Natural killer cell (primary cell): Measurements from ENCODE around the gene SLIT1. TPM values are rescaled to one million over a fixed set of nuclear protein-coding genes. Genes with fewer than 3 reads are reported as not detected.

Experiments
- ATAC-seq, 3 donors: fragments of 150-1000 bp in 2 of 3; fragments of 200-7000 bp in 1 of 3; cut with Tn5 transposase; 1 replicate in 1 of 3; 2 replicates in 2 of 3; pipeline ENCODE4 v1.10.0; 2021; ENCODE audit warnings: mild to moderate bottlenecking in 2 of 3, moderate library complexity in 2 of 3
- DNase-seq, 2 donors: peaks; one replicate each; pipeline versions ENCODE4 v3.0.0 to v3.0.0-alpha.2; 2013 to 2021; ENCODE audit warnings: mixed read lengths in 1 of 2
- H3K27ac ChIP-seq: one replicate; pipeline ENCODE4 v1.5.1; 2013; ENCODE audit warnings: mild to moderate bottlenecking, low read length
- H3K27me3 ChIP-seq: one replicate; pipeline ENCODE4 v1.6.1; 2013; ENCODE audit warnings: low read length; ENCODE audit not compliant: control insufficient read depth, insufficient read depth
- H3K36me3 ChIP-seq: one replicate; pipeline ENCODE4 v1.6.1; 2013; ENCODE audit warnings: low read length; ENCODE audit not compliant: control insufficient read depth, insufficient read depth
- H3K4me1 ChIP-seq: one replicate; pipeline ENCODE4 v1.6.1; 2013; ENCODE audit warnings: low read length; ENCODE audit not compliant: control insufficient read depth, insufficient read depth
- H3K4me3 ChIP-seq: one replicate; pipeline ENCODE4 v1.5.1; 2013; ENCODE audit warnings: low read length
- H3K9me3 ChIP-seq: one replicate; pipeline ENCODE4 v1.6.1; 2013; ENCODE audit warnings: low read length; ENCODE audit not compliant: control insufficient read depth, insufficient read depth
- H3K27ac Mint-ChIP-seq, 2 donors: one replicate each; pipeline ENCODE4 v1.8.0; 2022; ENCODE audit warnings: mild to moderate bottlenecking in 2 of 2, mixed read lengths in 2 of 2, moderate library complexity in 1 of 2
- H3K27me3 Mint-ChIP-seq, 2 donors: one replicate each; pipeline ENCODE4 v1.8.0; 2022; ENCODE audit warnings: low read depth in 2 of 2, mixed read lengths in 2 of 2
- H3K36me3 Mint-ChIP-seq: one replicate; pipeline ENCODE4 v1.8.0; 2022; ENCODE audit warnings: mixed read lengths
- H3K4me1 Mint-ChIP-seq, 2 donors: one replicate each; pipeline ENCODE4 v1.8.0; 2022; ENCODE audit warnings: mixed read lengths in 2 of 2
- H3K4me3 Mint-ChIP-seq: one replicate; pipeline ENCODE4 v1.8.0; 2022; ENCODE audit warnings: mild to moderate bottlenecking, moderate library complexity, mixed read lengths
- H3K9me3 Mint-ChIP-seq, 2 donors: one replicate each; pipeline ENCODE4 v1.8.0; 2022; ENCODE audit warnings: mixed read lengths in 2 of 2
- CTCF ChIP-seq: fragments of 200-600 bp; IDR thresholded peaks from one replicate; pipeline ENCODE4 v1.8.0; 2022; ENCODE audit warnings: antibody characterized with exemption
- WGBS: methylation state at CpG from one replicate; pipeline ENCODE4 v1.1.7; 2013; ENCODE audit warnings: missing lambda C conversion rate; ENCODE audit not compliant: insufficient coverage; 5-methylcytosine and 5-hydroxymethylcytosine counted together
- intact Hi-C: fragments of 100-400 bp; cut with micrococcal nuclease; formaldehyde crosslinking; loops from one replicate; pipeline ENCODE4 v1.14.2; 2022
- total RNA-seq, 4 donors: library from RNA; stranded (reverse); fragments of 120-200 nt in 1 of 4; gene quantifications; one replicate each; pipeline versions ENCODE4 v1.2.3 to v1.2.4, GENCODE V29; 2013 to 2022

Gene SLIT1
- total RNA-seq, 3 donors from 2014 or later (not counting 1 experiment from before 2014, with no cell fraction given) = 0.28 to 1.5 (median 1.1) TPM

GRCh38 chr10:97211229-97211628 is 25.5 kb upstream of the SLIT1 start:
- H3K36me3 ChIP-seq = no peaks in the 10 kb centered on the region
- no peaks in the 10 kb centered on the region for H3K27me3 Mint-ChIP-seq
- WGBS = 93% methylated on average over 9 of the region's 9 CpGs
- H3K27me3 ChIP-seq = no peaks in the 10 kb centered on the region
- no peak overlapping the region for H3K27ac Mint-ChIP-seq
- no peak for TF ChIP-seq CTCF
- H3K27ac ChIP-seq = no peak overlapping the region
- no peaks in the 10 kb centered on the region for H3K9me3 ChIP-seq
- no peak overlapping the region for H3K4me3 Mint-ChIP-seq
- no peaks in the 10 kb centered on the region for H3K9me3 Mint-ChIP-seq
- no peak for DNase-seq
- H3K4me1 ChIP-seq = no peaks in the 10 kb centered on the region
- intact Hi-C loops = no loop called here
- H3K4me3 ChIP-seq = no peak overlapping the region
- H3K36me3 Mint-ChIP-seq = no peaks in the 10 kb centered on the region
- H3K4me1 Mint-ChIP-seq = no peaks in the 10 kb centered on the region
- no peak for ATAC-seq

GRCh38 chr10:97210543-97210960 is 24.8 kb upstream of the SLIT1 start:
- no peaks in the 10 kb centered on the region for H3K27me3 ChIP-seq
- no peaks in the 10 kb centered on the region for H3K9me3 ChIP-seq
- no peaks in the 10 kb centered on the region for H3K36me3 ChIP-seq
- Mint-ChIP-seq H3K36me3 (no peaks in the 10 kb centered on the region), H3K9me3 (no peaks in the 10 kb centered on the region), H3K27ac (no peak overlapping the region), H3K4me3 (no peak overlapping the region), H3K27me3 (no peaks in the 10 kb centered on the region), H3K4me1 (no peaks in the 10 kb centered on the region)
- DNase-seq = peak; percentile 63 to 85
- intact Hi-C loops = loop anchor here (1.0 kb wide), 3 partner anchors 137 to 814 kb away; no protein-coding TSS in a partner anchor
- no peak overlapping the region for H3K27ac ChIP-seq
- TF ChIP-seq CTCF = peak; percentile 99
- H3K4me1 ChIP-seq = no peaks in the 10 kb centered on the region
- 21% methylated on average over 5 of the region's 8 CpGs for WGBS
- peak; percentile 61 to 79 (median 70) for ATAC-seq
- H3K4me3 ChIP-seq = no peak overlapping the region

- 68% methylated on average over 7 of the region's 7 CpGs for WGBS
- H3K27ac ChIP-seq = no peak overlapping the region
- Mint-ChIP-seq H3K4me3 (no peak overlapping the region), H3K27me3 (no peaks in the 10 kb centered on the region), H3K4me1 (no peaks in the 10 kb centered on the region), H3K9me3 (no peaks in the 10 kb centered on the region), H3K27ac (no peak overlapping the region), H3K36me3 (no peaks in the 10 kb centered on the region)
- ATAC-seq (no peak), DNase-seq (no peak)
- no peaks in the 10 kb centered on the region for H3K36me3 ChIP-seq
- TF ChIP-seq CTCF = no peak
- no peak overlapping the region for H3K4me3 ChIP-seq
- no peaks in the 10 kb centered on the region for H3K9me3 ChIP-seq
- no peaks in the 10 kb centered on the region for H3K4me1 ChIP-seq
- H3K27me3 ChIP-seq = no peaks in the 10 kb centered on the region
- intact Hi-C loops = no loop called here
These were observed 22.1 kb upstream of the SLIT1 start for GRCh38 chr10:97207756-97208346.

GRCh38 chr10:97207131-97207530 is 21.4 kb upstream of the SLIT1 start:
- WGBS = over 99% methylated on average over 6 of the region's 6 CpGs
- intact Hi-C loops = no loop called here
- no peaks in the 10 kb centered on the region for H3K4me1 Mint-ChIP-seq
- Histone ChIP-seq H3K9me3 (no peaks in the 10 kb centered on the region), H3K4me3 (no peak overlapping the region), H3K27me3 (no peaks in the 10 kb centered on the region), H3K4me1 (no peaks in the 10 kb centered on the region), H3K27ac (no peak overlapping the region), H3K36me3 (no peaks in the 10 kb centered on the region)
- H3K27ac Mint-ChIP-seq = no peak overlapping the region
- no peak for ATAC-seq
- no peaks in the 10 kb centered on the region for H3K9me3 Mint-ChIP-seq
- TF ChIP-seq CTCF = no peak
- peaks cover 0 to 2% of the 10 kb centered on the region in 2 donors for H3K27me3 Mint-ChIP-seq
- DNase-seq = no peak
- H3K4me3 Mint-ChIP-seq = no peak overlapping the region
- no peaks in the 10 kb centered on the region for H3K36me3 Mint-ChIP-seq
